KMS-11 (cell line): ENCODE measurements around the gene RIGI.

Experiments used
- H2AFZ ChIP-seq: fragments of 200-600 bp; sonication (generic); 2 replicates; pipeline ENCODE4 v1.6.1; 2016; ENCODE audit warnings: antibody characterized with exemption, mixed run types, low read depth
- H3K27ac ChIP-seq: fragments of 200-600 bp; sonication (generic); 2 replicates; pipeline ENCODE4 v1.6.1; 2016; ENCODE audit warnings: mild to moderate bottlenecking, mixed run types
- H3K27me3 ChIP-seq: fragments of 200-600 bp; sonication (generic); 2 replicates; pipeline ENCODE4 v1.6.1; 2017; ENCODE audit warnings: mild to moderate bottlenecking, low read depth, mixed run types, moderate library complexity; ENCODE audit not compliant: insufficient read depth
- H3K36me3 ChIP-seq: fragments of 200-600 bp; sonication (generic); 2 replicates; pipeline ENCODE4 v1.6.1; 2017; ENCODE audit warnings: mild to moderate bottlenecking, mixed run types; ENCODE audit not compliant: insufficient read depth
- H3K4me1 ChIP-seq: fragments of 200-600 bp; sonication (generic); 2 replicates; pipeline ENCODE4 v1.6.1; 2016; ENCODE audit warnings: mild to moderate bottlenecking, low read depth, mixed run types; ENCODE audit not compliant: poor library complexity, severe bottlenecking
- H3K4me2 ChIP-seq: fragments of 200-600 bp; sonication (generic); 2 replicates; pipeline ENCODE4 v1.7.0; 2016; ENCODE audit warnings: mild to moderate bottlenecking, mixed run types
- H3K4me3 ChIP-seq: fragments of 200-600 bp; sonication (generic); IDR thresholded peaks from 2 replicates; pipeline ENCODE4 v1.6.1; 2017; ENCODE audit warnings: low read depth, low read length, mixed read lengths; ENCODE audit not compliant: insufficient read depth
- H3K79me2 ChIP-seq: fragments of 200-600 bp; sonication (generic); 2 replicates; pipeline ENCODE4 v1.6.1; 2016; ENCODE audit warnings: low read depth, mixed run types; ENCODE audit not compliant: insufficient read depth
- H3K9ac ChIP-seq: fragments of 200-600 bp; sonication (generic); 2 replicates; pipeline ENCODE4 v1.6.1; 2016; ENCODE audit warnings: mild to moderate bottlenecking, mixed run types
- H4K20me1 ChIP-seq: fragments of 200-600 bp; sonication (generic); 2 replicates; pipeline ENCODE4 v1.6.1; 2016; ENCODE audit warnings: mild to moderate bottlenecking, mixed run types; ENCODE audit not compliant: insufficient read depth
- CTCF ChIP-seq: fragments of 200-600 bp; sonication (generic); conservative IDR thresholded peaks from 2 replicates; pipeline ENCODE4 v1.6.1; 2017; ENCODE audit warnings: low read depth, mild to moderate bottlenecking, antibody characterized with exemption, low read length, moderate library complexity, mixed read lengths

The RIGI gene

GRCh38 chr9:32486839-32487562, 39.0 kb downstream of the RIGI start:
- H4K20me1 ChIP-seq: no peaks in the 10 kb centered on the region
- H3K4me1 ChIP-seq: no peaks in the 10 kb centered on the region
- no peak overlapping the region for H2AFZ ChIP-seq
- no peaks in the 10 kb centered on the region for H3K79me2 ChIP-seq
- no peak for TF ChIP-seq CTCF
- no peak overlapping the region for H3K27ac ChIP-seq
- no peaks in the 10 kb centered on the region for H3K27me3 ChIP-seq
- no peak overlapping the region for H3K4me3 ChIP-seq
- no peaks in the 10 kb centered on the region for H3K36me3 ChIP-seq
- no peak overlapping the region for H3K4me2 ChIP-seq
- H3K9ac ChIP-seq: no peak overlapping the region

GRCh38 chr9:32483343-32483742, 42.7 kb downstream of the RIGI start:
- H4K20me1 ChIP-seq: no peaks in the 10 kb centered on the region
- no peak overlapping the region for H3K4me2 ChIP-seq

More at GRCh38 chr9:32483343-32483742, 42.7 kb downstream of the RIGI start:
- no peak overlapping the region for H3K9ac ChIP-seq
- no peaks in the 10 kb centered on the region for H3K27me3 ChIP-seq
- no peak overlapping the region for H2AFZ ChIP-seq
- no peaks in the 10 kb centered on the region for H3K79me2 ChIP-seq
- H3K27ac ChIP-seq: no peak overlapping the region
- H3K4me1 ChIP-seq: no peaks in the 10 kb centered on the region
- TF ChIP-seq CTCF: no peak
- H3K4me3 ChIP-seq: no peak overlapping the region
- no peaks in the 10 kb centered on the region for H3K36me3 ChIP-seq
